Measurements from ENCODE around the gene MYO1B. TPM values are rescaled to one million over a fixed set of nuclear protein-coding genes. Genes with fewer than 3 reads are reported as not detected.

MYO1B gene
- total RNA-seq, 1 experiment from 2014 or later, result 37.8 TPM

- H3K9me3 ChIP-seq (ENCODE audit: low read depth, low read length, poor library complexity, severe bottlenecking), result no peaks in the 10 kb centered on the region
- TF ChIP-seq, protein P1, sequence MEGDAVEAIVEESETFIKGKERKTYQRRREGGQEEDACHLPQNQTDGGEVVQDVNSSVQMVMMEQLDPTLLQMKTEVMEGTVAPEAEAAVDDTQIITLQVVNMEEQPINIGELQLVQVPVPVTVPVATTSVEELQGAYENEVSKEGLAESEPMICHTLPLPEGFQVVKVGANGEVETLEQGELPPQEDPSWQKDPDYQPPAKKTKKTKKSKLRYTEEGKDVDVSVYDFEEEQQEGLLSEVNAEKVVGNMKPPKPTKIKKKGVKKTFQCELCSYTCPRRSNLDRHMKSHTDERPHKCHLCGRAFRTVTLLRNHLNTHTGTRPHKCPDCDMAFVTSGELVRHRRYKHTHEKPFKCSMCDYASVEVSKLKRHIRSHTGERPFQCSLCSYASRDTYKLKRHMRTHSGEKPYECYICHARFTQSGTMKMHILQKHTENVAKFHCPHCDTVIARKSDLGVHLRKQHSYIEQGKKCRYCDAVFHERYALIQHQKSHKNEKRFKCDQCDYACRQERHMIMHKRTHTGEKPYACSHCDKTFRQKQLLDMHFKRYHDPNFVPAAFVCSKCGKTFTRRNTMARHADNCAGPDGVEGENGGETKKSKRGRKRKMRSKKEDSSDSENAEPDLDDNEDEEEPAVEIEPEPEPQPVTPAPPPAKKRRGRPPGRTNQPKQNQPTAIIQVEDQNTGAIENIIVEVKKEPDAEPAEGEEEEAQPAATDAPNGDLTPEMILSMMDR (conservative IDR thresholded peaks at IDR 0.05; ENCODE audit: low read depth, low read length), result no peak
- no peak for TF ChIP-seq EZH2 (IDR thresholded peaks at IDR 0.05; ENCODE audit: borderline replicate concordance, low read depth, low read length, poor library complexity, severe bottlenecking)
- no peaks in the 10 kb centered on the region for H3K27me3 ChIP-seq (replicated peaks; ENCODE audit: insufficient read depth, low read depth, low read length, poor library complexity)
- CTCF ChIA-PET, result no interaction called here
- no peak overlapping the region for H3K27ac ChIP-seq (ENCODE audit: low read depth, low read length, poor library complexity, severe bottlenecking)
- H3K36me3 ChIP-seq (ENCODE audit: insufficient read depth, low read length, poor library complexity, severe bottlenecking), result no peaks in the 10 kb centered on the region
- H3K4me3 ChIP-seq (ENCODE audit: low read depth, low read length, poor library complexity, severe bottlenecking), result no peak overlapping the region
- DNase-seq (ENCODE audit: low spot score), result no peak
- BruUV-seq (replicated peaks), result no TSS peak
- H3K4me1 ChIP-seq (ENCODE audit: insufficient read depth, low read length, poor library complexity, severe bottlenecking), result peaks cover 21% of the 10 kb centered on the region
- intact Hi-C loops (cut with micrococcal nuclease; ENCODE audit: unreplicated experiment), result loop anchor here (5.0 kb wide), 1 partner anchor 73 kb away; no protein-coding TSS in a partner anchor
- POLR2A ChIA-PET (ENCODE audit: low non-redundant PET), result no interaction called here
Observed at GRCh38 chr2:191249156-191249813, 4.1 kb downstream of the MYO1B start.

GRCh38 chr2:191250400-191250799, 5.2 kb downstream of the MYO1B start:
- intact Hi-C loops (cut with micrococcal nuclease; ENCODE audit: unreplicated experiment), result no loop called here
- no peak overlapping the region for H3K27ac ChIP-seq (ENCODE audit: low read depth, low read length, poor library complexity, severe bottlenecking)
- ChIA-PET CTCF (no interaction called here), POLR2A (ENCODE audit: low non-redundant PET) (no interaction called here)
- H3K4me3 ChIP-seq (ENCODE audit: low read depth, low read length, poor library complexity, severe bottlenecking), result no peak overlapping the region
- H3K27me3 ChIP-seq (replicated peaks; ENCODE audit: insufficient read depth, low read depth, low read length, poor library complexity), result no peaks in the 10 kb centered on the region
- H3K36me3 ChIP-seq (ENCODE audit: insufficient read depth, low read length, poor library complexity, severe bottlenecking), result no peaks in the 10 kb centered on the region
- no peaks in the 10 kb centered on the region for H3K9me3 ChIP-seq (ENCODE audit: low read depth, low read length, poor library complexity, severe bottlenecking)
- peak; percentile 30 for DNase-seq (ENCODE audit: low spot score)
- TF ChIP-seq EZH2 (IDR thresholded peaks at IDR 0.05; ENCODE audit: borderline replicate concordance, low read depth, low read length, poor library complexity, severe bottlenecking), result no peak
- TF ChIP-seq, protein P1 (conservative IDR thresholded peaks at IDR 0.05; ENCODE audit: low read depth, low read length), result no peak
- BruUV-seq (replicated peaks), result no TSS peak
- H3K4me1 ChIP-seq (ENCODE audit: insufficient read depth, low read length, poor library complexity, severe bottlenecking), result peaks cover 21% of the 10 kb centered on the region

- Histone ChIP-seq H3K27ac (ENCODE audit: low read depth, low read length, poor library complexity, severe bottlenecking) (no peak overlapping the region), H3K27me3 (replicated peaks; ENCODE audit: insufficient read depth, low read depth, low read length, poor library complexity) (no peaks in the 10 kb centered on the region), H3K9me3 (ENCODE audit: low read depth, low read length, poor library complexity, severe bottlenecking) (no peaks in the 10 kb centered on the region), H3K4me3 (ENCODE audit: low read depth, low read length, poor library complexity, severe bottlenecking) (no peak overlapping the region), H3K36me3 (ENCODE audit: insufficient read depth, low read length, poor library complexity, severe bottlenecking) (no peaks in the 10 kb centered on the region), H3K4me1 (ENCODE audit: insufficient read depth, low read length, poor library complexity, severe bottlenecking) (peaks cover 21% of the 10 kb centered on the region)
- ChIA-PET CTCF (no interaction called here), POLR2A (ENCODE audit: low non-redundant PET) (no interaction called here)
- BruUV-seq (replicated peaks), result no TSS peak
- DNase-seq (ENCODE audit: low spot score), result no peak
- no peak for TF ChIP-seq EZH2 (IDR thresholded peaks at IDR 0.05; ENCODE audit: borderline replicate concordance, low read depth, low read length, poor library complexity, severe bottlenecking)
- TF ChIP-seq, protein P1 (conservative IDR thresholded peaks at IDR 0.05; ENCODE audit: low read depth, low read length), result no peak
- intact Hi-C loops (cut with micrococcal nuclease; ENCODE audit: unreplicated experiment), result no loop called here
Observed at GRCh38 chr2:191250986-191251385, 5.8 kb downstream of the MYO1B start.

All from A673 (cell line).